SK-N-SH (cell line): ENCODE data around the gene LCE7A.

Experiments used
- CTCF ChIP-seq: fragments of 200-600 bp; sonication (generic); IDR thresholded peaks from 2 replicates; pipeline ENCODE4 v1.6.1; 2017; ENCODE audit warnings: antibody characterized with exemption, mild to moderate bottlenecking, moderate library complexity
- EP300 ChIP-seq, 2 experiments: IDR thresholded peaks; 2 replicates each; pipeline versions ENCODE4 v1.4.0 to v1.6.1; 2012; ENCODE audit warnings: borderline replicate concordance in 1 of 2, low read depth in 1 of 2, low read length in 1 of 2
- GATA2 ChIP-seq: sonication (generic); formaldehyde crosslinking; IDR thresholded peaks from 2 replicates; pipeline ENCODE4 v1.5.0; 2020; ENCODE audit warnings: mild to moderate bottlenecking, missing genetic modification reagents
- MAX ChIP-seq: IDR thresholded peaks from 2 replicates; pipeline ENCODE4 v1.4.0; 2012; ENCODE audit warnings: low read depth
- POLR2AphosphoS5 ChIP-seq: IDR thresholded peaks from 2 replicates; pipeline ENCODE4 v1.6.1; 2012; ENCODE audit warnings: low read depth, low read length
- RAD21 ChIP-seq: IDR thresholded peaks from 2 replicates; pipeline ENCODE4 v1.6.1; 2012; ENCODE audit warnings: mild to moderate bottlenecking, low read length
- TF ChIP-seq, protein P1 (sequence below): IDR thresholded peaks from 2 replicates; pipeline ENCODE4 v1.4.0; 2012; ENCODE audit warnings: low read depth, borderline replicate concordance

DNA sequence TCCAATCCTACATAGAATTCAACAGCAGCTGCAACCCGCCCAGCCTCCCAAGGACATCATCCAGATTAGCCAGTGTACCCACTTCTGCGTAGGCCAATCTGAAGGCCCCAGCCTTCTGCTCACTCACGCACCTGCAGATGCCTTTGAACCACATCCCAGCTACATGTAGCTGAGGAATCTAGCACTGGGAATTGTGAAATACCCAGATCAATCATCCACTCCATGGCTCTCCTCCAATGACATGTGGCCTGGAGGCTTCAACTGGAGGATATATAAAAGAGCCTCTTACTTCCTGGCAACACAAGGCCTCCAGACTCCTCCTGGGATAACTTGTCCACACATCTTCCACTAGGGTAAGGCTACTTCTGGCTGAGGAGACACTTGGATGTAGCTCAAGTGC lies 17.2 kb upstream of the LCE7A start, which contains the start of gene LCE6A:
- TF ChIP-seq POLR2AphosphoS5 = no peak
- no peak for TF ChIP-seq CTCF
- TF ChIP-seq MAX = no peak
- TF ChIP-seq GATA2 (CRISPR knock-in tag) = no peak
- TF ChIP-seq, protein P1, sequence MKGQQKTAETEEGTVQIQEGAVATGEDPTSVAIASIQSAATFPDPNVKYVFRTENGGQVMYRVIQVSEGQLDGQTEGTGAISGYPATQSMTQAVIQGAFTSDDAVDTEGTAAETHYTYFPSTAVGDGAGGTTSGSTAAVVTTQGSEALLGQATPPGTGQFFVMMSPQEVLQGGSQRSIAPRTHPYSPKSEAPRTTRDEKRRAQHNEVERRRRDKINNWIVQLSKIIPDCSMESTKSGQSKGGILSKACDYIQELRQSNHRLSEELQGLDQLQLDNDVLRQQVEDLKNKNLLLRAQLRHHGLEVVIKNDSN = no peak
- TF ChIP-seq EP300 (IDR thresholded peaks at IDR 0.05; ENCODE audit: borderline replicate concordance in 1 of 2, low read depth in 1 of 2, low read length in 1 of 2) = no peak
- no peak for TF ChIP-seq RAD21
